HCT116 (cell line): ENCODE results near the gene SLC38A9. TPM values are rescaled to one million over a fixed set of nuclear protein-coding genes. Genes with fewer than 3 reads are reported as not detected.

Source experiments
- ATAC-seq: fragments of 200-7000 bp; cut with Tn5 transposase; 2 replicates; pipeline ENCODE4 v1.9.1; 2020; ENCODE audit warnings: mild to moderate bottlenecking, moderate library complexity
- BruUV-seq: library from RNA; stranded (reverse); fragments of 400-500 nt; replicated peaks from 2 replicates; lab custom pipeline; 2021; lab: Mats Ljungman, UMichigan
- CTCF ChIA-PET: fragments of 300-600 bp; sonication (Branson Sonifier 250); formaldehyde crosslinking; loops from one replicate; lab custom pipeline; 2021; ENCODE audit warnings: antibody characterized with exemption; lab: Charles Lee
- POLR2A ChIA-PET: fragments of 300-600, 350-600 bp; sonication (Branson Sonifier 250); formaldehyde crosslinking; loops from one replicate; lab custom pipeline; 2021; ENCODE audit warnings: antibody characterized with exemption; lab: Charles Lee
- RAD21 ChIA-PET, 2 experiments: fragments of 300-600 bp; sonication (Branson Sonifier 250); formaldehyde crosslinking; loops; one replicate each; lab custom pipeline; 2023; ENCODE audit warnings: low total read pairs in 2 of 2; ENCODE audit not compliant: uncharacterized antibody in 2 of 2, unreplicated experiment in 2 of 2, low non-redundant PET in 1 of 2; lab: Charles Lee
- DNase-seq: peaks from one replicate; pipeline ENCODE4 v3.0.0-alpha.2; 2010; ENCODE audit warnings: low read depth, low spot score
- H2AFZ ChIP-seq: fragments of 200-600 bp; shearing (Covaris generic), sonication (generic); 2 replicates; pipeline ENCODE4 v1.6.1; 2017; ENCODE audit warnings: low read depth, mixed run types, mixed read lengths, antibody characterized with exemption, low read length; ENCODE audit not compliant: poor library complexity, severe bottlenecking
- H3K27ac ChIP-seq: 2 replicates; pipeline ENCODE4 v1.5.1; 2012; ENCODE audit warnings: low read depth, low read length
- H3K27me3 ChIP-seq: fragments of 200-600 bp; sonication (generic); 2 replicates; pipeline ENCODE4 v1.6.1; 2016; ENCODE audit warnings: mixed run types, low read length, mixed read lengths; ENCODE audit not compliant: insufficient read depth
- H3K36me3 ChIP-seq, 2 experiments: fragments of 200-500 bp in 1 of 2; fragments of 200-600 bp in 1 of 2; sonication (Bioruptor generic) in 1 of 2; sonication (generic) in 1 of 2; 2 replicates each; pipeline versions ENCODE4 v1.5.1 to v1.6.1; 2014 to 2016; ENCODE audit warnings: low read length in 2 of 2, inconsistent platforms in 1 of 2, mixed read lengths in 1 of 2, mixed run types in 1 of 2; ENCODE audit not compliant: insufficient read depth in 2 of 2, control insufficient read depth in 1 of 2
- H3K4me1 ChIP-seq, 2 experiments: fragments of 200-600 bp in 1 of 2; sonication (generic) in 1 of 2; 2 replicates each; pipeline versions ENCODE4 v1.5.1 to v1.6.1; 2012 to 2017; ENCODE audit warnings: low read length in 2 of 2, inconsistent platforms in 1 of 2, mild to moderate bottlenecking in 1 of 2, mixed read lengths in 1 of 2, mixed run types in 1 of 2, moderate library complexity in 1 of 2; ENCODE audit not compliant: insufficient read depth in 2 of 2, control insufficient read depth in 1 of 2
- H3K4me2 ChIP-seq: fragments of 200-600 bp; sonication (generic); 2 replicates; pipeline ENCODE4 v1.6.1; 2017; ENCODE audit warnings: mixed run types, low read length, mixed read lengths
- H3K4me3 ChIP-seq, 2 experiments: fragments of 200-600 bp in 1 of 2; sonication (generic) in 1 of 2; replicated peaks in 1 of 2; 2 replicates each; pipeline ENCODE4 v1.5.1; 2011 to 2016; ENCODE audit warnings: low read length in 2 of 2, control low read depth in 1 of 2, low read depth in 1 of 2, mild to moderate bottlenecking in 1 of 2, mixed read lengths in 1 of 2, mixed run types in 1 of 2
- H3K79me2 ChIP-seq: fragments of 200-600 bp; sonication (generic); 2 replicates; pipeline ENCODE4 v1.6.1; 2017; ENCODE audit warnings: mild to moderate bottlenecking, mixed run types, low read length, moderate library complexity, mixed read lengths; ENCODE audit not compliant: insufficient read depth
- H3K9ac ChIP-seq: fragments of 200-600 bp; sonication (generic); 2 replicates; pipeline ENCODE4 v1.6.1; 2016; ENCODE audit warnings: low read length, mixed read lengths
- H3K9me2 ChIP-seq: fragments of 200-600 bp; sonication (generic), shearing (Covaris generic); 2 replicates; pipeline ENCODE4 v1.6.1; 2017; ENCODE audit warnings: mixed run types, mild to moderate bottlenecking, moderate library complexity; ENCODE audit not compliant: insufficient read depth
- H3K9me3 ChIP-seq, 2 experiments: fragments of 200-500 bp in 1 of 2; fragments of 200-600 bp in 1 of 2; sonication (Bioruptor generic) in 1 of 2; sonication (generic) in 1 of 2; 2 replicates each; pipeline ENCODE4 v1.6.1; 2014 to 2017; ENCODE audit warnings: low read length in 2 of 2, mixed read lengths in 2 of 2, inconsistent platforms in 1 of 2, low read depth in 1 of 2, mild to moderate bottlenecking in 1 of 2, mixed run types in 1 of 2, moderate library complexity in 1 of 2; ENCODE audit not compliant: control insufficient read depth in 1 of 2, insufficient read depth in 1 of 2
- H4K20me1 ChIP-seq: fragments of 200-600 bp; sonication (generic), shearing (Covaris generic); 2 replicates; pipeline ENCODE4 v1.6.1; 2017; ENCODE audit warnings: mixed run types, mild to moderate bottlenecking, moderate library complexity; ENCODE audit not compliant: insufficient read depth
- CEBPB ChIP-seq: IDR thresholded peaks from 2 replicates; pipeline ENCODE4 v1.6.1; 2012; ENCODE audit warnings: low read depth
- ELF1 ChIP-seq: IDR thresholded peaks from 2 replicates; pipeline ENCODE4 v1.6.1; 2012; ENCODE audit warnings: low read depth, borderline replicate concordance
- EZH2 ChIP-seq: fragments of 200-600 bp; sonication (generic); IDR thresholded peaks from 2 replicates; pipeline ENCODE4 v1.6.1; 2017; ENCODE audit warnings: antibody characterized with exemption, mixed run types
- EZH2phosphoT487 ChIP-seq: fragments of 200-600 bp; IDR thresholded peaks from 2 replicates; pipeline ENCODE4 v1.6.1; 2018; ENCODE audit warnings: antibody characterized with exemption, borderline replicate concordance
- FOSL1 ChIP-seq: IDR thresholded peaks from 2 replicates; pipeline ENCODE4 v1.6.1; 2012; ENCODE audit warnings: low read depth
- JUND ChIP-seq: IDR thresholded peaks from 2 replicates; pipeline ENCODE4 v1.6.1; 2012
- POLR2A ChIP-seq: IDR thresholded peaks from 2 replicates; pipeline ENCODE4 v1.7.0; 2011; ENCODE audit warnings: borderline replicate concordance; ENCODE audit not compliant: insufficient read depth, insufficient read length; ENCODE audit errors: extremely low read depth
- POLR2AphosphoS5 ChIP-seq: IDR thresholded peaks from 2 replicates; pipeline ENCODE4 v1.6.1; 2011; ENCODE audit warnings: mild to moderate bottlenecking, low read depth, low read length, moderate library complexity
- RAD21 ChIP-seq: IDR thresholded peaks from 2 replicates; pipeline ENCODE4 v1.6.1; 2012; ENCODE audit warnings: low read depth, mild to moderate bottlenecking
- SP1 ChIP-seq: IDR thresholded peaks from 2 replicates; pipeline ENCODE4 v1.6.1; 2012; ENCODE audit warnings: low read depth
- TCF7L2 ChIP-seq: IDR thresholded peaks from 2 replicates; pipeline ENCODE4 v1.7.0; 2011; ENCODE audit warnings: borderline replicate concordance, inconsistent platforms; ENCODE audit not compliant: insufficient read depth, insufficient read length; ENCODE audit errors: extremely low read depth
- ZFX ChIP-seq: fragments of 450-650 bp; IDR thresholded peaks from 2 replicates; pipeline ENCODE4 v1.6.1; 2017
- ZNF274 ChIP-seq: fragments of 200-500 bp; sonication (Bioruptor generic); IDR thresholded peaks from 2 replicates; pipeline ENCODE4 v1.6.1; 2014; ENCODE audit warnings: mild to moderate bottlenecking, low read depth, low read length, inconsistent platforms
- intact Hi-C: fragments of 100-400 bp; cut with micrococcal nuclease; formaldehyde crosslinking; loops from 2 replicates; pipeline ENCODE4 v1.10.0; 2022
- total RNA-seq: library from RNA; stranded (reverse); gene quantifications from one replicate; pipeline ENCODE4 v1.2.1, GENCODE V29; 2021; ENCODE audit not compliant: unreplicated experiment
- TF ChIP-seq, protein P1 (sequence below), 3 experiments: fragments of 200-600 bp in 1 of 3; sonication (generic) in 1 of 3; IDR thresholded peaks in 2 of 3; conservative IDR thresholded peaks in 1 of 3; 2 replicates each; pipeline ENCODE4 v1.5.1; 2012 to 2017; ENCODE audit warnings: low read depth in 2 of 3, low read length in 2 of 3, antibody characterized with exemption in 1 of 3, borderline replicate concordance in 1 of 3, control low read depth in 1 of 3, mild to moderate bottlenecking in 1 of 3, mixed read lengths in 1 of 3, mixed run types in 1 of 3, moderate library complexity in 1 of 3; ENCODE audit not compliant: insufficient read depth in 1 of 3
- TF ChIP-seq, protein P2 (sequence below): IDR thresholded peaks from 2 replicates; pipeline ENCODE4 v1.6.1; 2012; ENCODE audit warnings: low read depth

The SLC38A9 gene
- total RNA-seq, 1 experiment from 2014 or later = 12.6 TPM

DNA sequence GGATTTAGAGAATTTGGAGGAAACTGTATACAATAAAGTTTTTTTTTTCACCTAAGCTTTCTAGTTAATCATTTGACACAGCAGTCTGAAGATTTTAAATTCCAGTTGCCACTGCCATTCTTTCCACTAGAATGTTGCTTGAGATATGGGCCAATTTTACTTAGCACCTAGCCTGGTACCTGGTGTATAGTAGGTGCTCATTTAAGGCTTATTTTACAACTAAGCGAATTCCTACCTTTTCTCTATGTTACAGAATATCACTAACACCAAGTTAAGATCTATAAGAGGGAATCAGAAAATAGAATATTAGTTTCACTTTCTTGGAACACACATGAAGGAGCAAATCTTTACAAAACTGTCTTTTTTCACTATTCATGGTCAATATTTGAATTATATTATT is 22.5 kb upstream of the SLC38A9 start:
- BruUV-seq = no TSS peak
- DNase-seq = no peak
- H3K4me3 ChIP-seq = no peak overlapping the region
- intact Hi-C loops = no loop called here
- no peaks in the 10 kb centered on the region for H3K9me2 ChIP-seq
- TF ChIP-seq POLR2AphosphoS5 (no peak), ELF1 (no peak), POLR2A (no peak), FOSL1 (no peak), CEBPB (no peak), ZFX (no peak), RAD21 (no peak), ZNF274 (no peak), EZH2 (no peak), EZH2phosphoT487 (no peak), TCF7L2 (no peak), SP1 (no peak), JUND (no peak)
- TF ChIP-seq, protein P1, sequence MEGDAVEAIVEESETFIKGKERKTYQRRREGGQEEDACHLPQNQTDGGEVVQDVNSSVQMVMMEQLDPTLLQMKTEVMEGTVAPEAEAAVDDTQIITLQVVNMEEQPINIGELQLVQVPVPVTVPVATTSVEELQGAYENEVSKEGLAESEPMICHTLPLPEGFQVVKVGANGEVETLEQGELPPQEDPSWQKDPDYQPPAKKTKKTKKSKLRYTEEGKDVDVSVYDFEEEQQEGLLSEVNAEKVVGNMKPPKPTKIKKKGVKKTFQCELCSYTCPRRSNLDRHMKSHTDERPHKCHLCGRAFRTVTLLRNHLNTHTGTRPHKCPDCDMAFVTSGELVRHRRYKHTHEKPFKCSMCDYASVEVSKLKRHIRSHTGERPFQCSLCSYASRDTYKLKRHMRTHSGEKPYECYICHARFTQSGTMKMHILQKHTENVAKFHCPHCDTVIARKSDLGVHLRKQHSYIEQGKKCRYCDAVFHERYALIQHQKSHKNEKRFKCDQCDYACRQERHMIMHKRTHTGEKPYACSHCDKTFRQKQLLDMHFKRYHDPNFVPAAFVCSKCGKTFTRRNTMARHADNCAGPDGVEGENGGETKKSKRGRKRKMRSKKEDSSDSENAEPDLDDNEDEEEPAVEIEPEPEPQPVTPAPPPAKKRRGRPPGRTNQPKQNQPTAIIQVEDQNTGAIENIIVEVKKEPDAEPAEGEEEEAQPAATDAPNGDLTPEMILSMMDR (IDR thresholded peaks at IDR 0.05 in 2 of 3, conservative IDR thresholded peaks at IDR 0.05 in 1 of 3; ENCODE audit: borderline replicate concordance in 1 of 3, insufficient read depth in 1 of 3, low read depth in 2 of 3, low read length in 2 of 3) = no peak
- TF ChIP-seq, protein P2, sequence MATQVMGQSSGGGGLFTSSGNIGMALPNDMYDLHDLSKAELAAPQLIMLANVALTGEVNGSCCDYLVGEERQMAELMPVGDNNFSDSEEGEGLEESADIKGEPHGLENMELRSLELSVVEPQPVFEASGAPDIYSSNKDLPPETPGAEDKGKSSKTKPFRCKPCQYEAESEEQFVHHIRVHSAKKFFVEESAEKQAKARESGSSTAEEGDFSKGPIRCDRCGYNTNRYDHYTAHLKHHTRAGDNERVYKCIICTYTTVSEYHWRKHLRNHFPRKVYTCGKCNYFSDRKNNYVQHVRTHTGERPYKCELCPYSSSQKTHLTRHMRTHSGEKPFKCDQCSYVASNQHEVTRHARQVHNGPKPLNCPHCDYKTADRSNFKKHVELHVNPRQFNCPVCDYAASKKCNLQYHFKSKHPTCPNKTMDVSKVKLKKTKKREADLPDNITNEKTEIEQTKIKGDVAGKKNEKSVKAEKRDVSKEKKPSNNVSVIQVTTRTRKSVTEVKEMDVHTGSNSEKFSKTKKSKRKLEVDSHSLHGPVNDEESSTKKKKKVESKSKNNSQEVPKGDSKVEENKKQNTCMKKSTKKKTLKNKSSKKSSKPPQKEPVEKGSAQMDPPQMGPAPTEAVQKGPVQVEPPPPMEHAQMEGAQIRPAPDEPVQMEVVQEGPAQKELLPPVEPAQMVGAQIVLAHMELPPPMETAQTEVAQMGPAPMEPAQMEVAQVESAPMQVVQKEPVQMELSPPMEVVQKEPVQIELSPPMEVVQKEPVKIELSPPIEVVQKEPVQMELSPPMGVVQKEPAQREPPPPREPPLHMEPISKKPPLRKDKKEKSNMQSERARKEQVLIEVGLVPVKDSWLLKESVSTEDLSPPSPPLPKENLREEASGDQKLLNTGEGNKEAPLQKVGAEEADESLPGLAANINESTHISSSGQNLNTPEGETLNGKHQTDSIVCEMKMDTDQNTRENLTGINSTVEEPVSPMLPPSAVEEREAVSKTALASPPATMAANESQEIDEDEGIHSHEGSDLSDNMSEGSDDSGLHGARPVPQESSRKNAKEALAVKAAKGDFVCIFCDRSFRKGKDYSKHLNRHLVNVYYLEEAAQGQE = no peak
- TF ChIP-seq, all 23 proteins: peak for 0
- Histone ChIP-seq H3K4me2 (no peak overlapping the region), H3K9ac (no peak overlapping the region), H3K79me2 (no peaks in the 10 kb centered on the region), H2AFZ (no peak overlapping the region), H3K4me1 (no peaks in the 10 kb centered on the region), H3K9me3 (no peaks in the 10 kb centered on the region), H3K27me3 (no peaks in the 10 kb centered on the region), H3K27ac (no peak overlapping the region), H3K36me3 (no peaks in the 10 kb centered on the region), H4K20me1 (no peaks in the 10 kb centered on the region)
- no peak for ATAC-seq
- CTCF ChIA-PET = no interaction called here
- POLR2A ChIA-PET = no interaction called here
- RAD21 ChIA-PET = no interaction called here
